K562 (cell line): ENCODE results near the gene SNX25. TPM values are rescaled to one million over a fixed set of nuclear protein-coding genes. Genes with fewer than 3 reads are reported as not detected.
A peak's percentile ranks its signal among the peaks of the same experiment; 100 is the strongest.

Experiments
- BRD9 ChIP-seq: fragments of 450-650 bp; IDR thresholded peaks from 2 replicates; pipeline ENCODE4 v1.6.1; 2018; ENCODE audit warnings: low read depth; ENCODE audit not compliant: partially characterized antibody
- CBX8 ChIP-seq: fragments of 200-600 bp; sonication (generic); IDR thresholded peaks from 2 replicates; pipeline ENCODE4 v1.6.1; 2012; ENCODE audit warnings: borderline replicate concordance, mixed run types, low read depth, mild to moderate bottlenecking, moderate library complexity, mixed read lengths, low read length, control low read depth, inconsistent platforms; ENCODE audit not compliant: poor library complexity, severe bottlenecking; ENCODE audit errors: extremely low read depth
- CCNT2 ChIP-seq: IDR thresholded peaks from 2 replicates; pipeline ENCODE4 v1.6.1; 2011; ENCODE audit warnings: borderline replicate concordance, low read depth, mild to moderate bottlenecking, moderate library complexity, mixed read lengths, low read length; ENCODE audit not compliant: insufficient read length; ENCODE audit errors: extremely low read depth
- EP300 ChIP-seq: IDR thresholded peaks from 2 replicates; pipeline ENCODE4 v1.6.1; 2012; ENCODE audit warnings: low read length, improper control_type of control experiment
- EZH2 ChIP-seq: IDR thresholded peaks from 2 replicates; pipeline ENCODE4 v1.6.1; 2012; ENCODE audit warnings: low read depth, mild to moderate bottlenecking, inconsistent platforms, low read length, borderline replicate concordance
- FOXA3 ChIP-seq, 2 experiments: fragments of 450-650 bp in 1 of 2; sonication (generic) in 1 of 2; formaldehyde crosslinking; IDR thresholded peaks in 1 of 2; conservative IDR thresholded peaks in 1 of 2; 2 replicates each; pipeline versions ENCODE4 v1.4.0 to v1.8.0; 2020 to 2022; ENCODE audit warnings: mild to moderate bottlenecking in 2 of 2, missing genetic modification reagents in 1 of 2
- FOXK1 ChIP-seq: sonication (generic); formaldehyde crosslinking; IDR thresholded peaks from 2 replicates; pipeline ENCODE4 v1.8.0; 2022; ENCODE audit warnings: missing genetic modification reagents, mild to moderate bottlenecking, borderline replicate concordance
- HNRNPUL1 ChIP-seq: fragments of 200-400 bp; formaldehyde crosslinking; IDR thresholded peaks from 2 replicates; pipeline ENCODE4 v1.6.1; 2017; ENCODE audit warnings: low read length
- IRF2 ChIP-seq: sonication (generic); formaldehyde crosslinking; IDR thresholded peaks from 2 replicates; pipeline ENCODE4 v1.8.1; 2022; ENCODE audit warnings: mild to moderate bottlenecking, missing genetic modification reagents
- MAFK ChIP-seq: IDR thresholded peaks from 2 replicates; pipeline ENCODE4 v1.6.1; 2011; ENCODE audit warnings: low read length, improper control_type of control experiment
- MEF2A ChIP-seq: IDR thresholded peaks from 2 replicates; pipeline ENCODE4 v1.6.1; 2011; ENCODE audit warnings: low read depth, mild to moderate bottlenecking, low read length, moderate library complexity; ENCODE audit not compliant: control insufficient read depth
- MTA1 ChIP-seq: fragments of 450-650 bp; IDR thresholded peaks from 2 replicates; pipeline ENCODE4 v1.6.1; 2017; ENCODE audit warnings: borderline replicate concordance
- NR2C1 ChIP-seq, 2 experiments: fragments of 450-650 bp; IDR thresholded peaks; 2 replicates each; pipeline ENCODE4 v1.6.1; 2017; ENCODE audit warnings: mild to moderate bottlenecking in 2 of 2, antibody characterized with exemption in 1 of 2, inconsistent platforms in 1 of 2, missing compliant biosample characterization in 1 of 2, missing genetic modification characterization in 1 of 2
- POLR2AphosphoS5 ChIP-seq: IDR thresholded peaks from 2 replicates; pipeline ENCODE4 v1.6.1; 2011; ENCODE audit warnings: mild to moderate bottlenecking, low read depth, low read length, moderate library complexity; ENCODE audit not compliant: control insufficient read depth, insufficient read depth
- POLR2G ChIP-seq: fragments of 200-400 bp; formaldehyde crosslinking; IDR thresholded peaks from 2 replicates; pipeline ENCODE4 v1.6.1; 2017; ENCODE audit warnings: low read depth, mild to moderate bottlenecking, antibody characterized with exemption, low read length, moderate library complexity
- PRMT5 ChIP-seq: sonication (generic); formaldehyde crosslinking; IDR thresholded peaks from 2 replicates; pipeline ENCODE4 v1.5.0; 2020; ENCODE audit warnings: missing genetic modification reagents
- RBBP5 ChIP-seq: fragments of 200-600 bp; sonication (generic); IDR thresholded peaks from 2 replicates; pipeline ENCODE4 v1.6.1; 2012; ENCODE audit warnings: borderline replicate concordance, mild to moderate bottlenecking, low read length, control low read depth, inconsistent platforms; ENCODE audit not compliant: insufficient read depth, poor library complexity, severe bottlenecking
- RFX1 ChIP-seq: fragments of 450-650 bp; IDR thresholded peaks from 2 replicates; pipeline ENCODE4 v1.6.1; 2016; ENCODE audit warnings: mild to moderate bottlenecking, moderate library complexity
- SMARCA4 ChIP-seq: fragments of 450-650 bp; IDR thresholded peaks from 2 replicates; pipeline ENCODE4 v1.6.1; 2016
- SPI1 ChIP-seq: IDR thresholded peaks from 2 replicates; pipeline ENCODE4 v1.6.1; 2011; ENCODE audit warnings: low read depth, low read length, control low read depth, borderline replicate concordance
- YBX1 ChIP-seq: fragments of 450-650 bp; IDR thresholded peaks from 2 replicates; pipeline ENCODE4 v1.7.1; 2016; ENCODE audit warnings: mild to moderate bottlenecking
- YY1 ChIP-seq, 3 experiments: IDR thresholded peaks; 2 replicates each; pipeline ENCODE4 v1.6.1; 2011; ENCODE audit warnings: low read length in 2 of 3, mild to moderate bottlenecking in 2 of 3, moderate library complexity in 2 of 3, borderline replicate concordance in 1 of 3, control low read depth in 1 of 3, low read depth in 1 of 3; ENCODE audit not compliant: insufficient read depth in 3 of 3, insufficient replicate concordance in 2 of 3, control insufficient read depth in 1 of 3, insufficient read length in 1 of 3; ENCODE audit errors: extremely low read depth in 1 of 3
- ZNF3 ChIP-seq: fragments of 250-450 bp; sonication (Bioruptor Pico); IDR thresholded peaks from 2 replicates; pipeline ENCODE4 v1.5.0; 2021; ENCODE audit warnings: mild to moderate bottlenecking, moderate library complexity
- polyA plus RNA-seq, 8 experiments: library from polyadenylated mRNA; depleted of rRNA in 4 of 8; stranded (reverse) in 5 of 8; unstranded in 3 of 8; fragments of >200 nt; fragmentation: Nextera tagmentation in 2 of 8; fragmentation: Illumina TruSeq in 1 of 8; extraction: Ambion mirVana in 2 of 8; extraction: Trizol in 1 of 8; gene quantifications; 2 replicates each; pipeline versions ENCODE4 v1.2.1 to v1.2.3, GENCODE V29; 2011 to 2014; ENCODE audit warnings: inconsistent platforms in 1 of 8, missing spikeins in 1 of 8
- total RNA-seq, 7 experiments: library from RNA; depleted of rRNA in 6 of 7; stranded (reverse); fragments of >200 nt in 6 of 7; fragmentation: Illumina TruSeq in 2 of 7; extraction: Trizol in 2 of 7; gene quantifications; 2 replicates each; pipeline versions ENCODE4 v1.2.1 to v1.2.3, GENCODE V29; 2011 to 2021; ENCODE audit warnings: low replicate concordance in 1 of 7
- TF ChIP-seq, protein P1 (sequence below): fragments of 250-450 bp; sonication (Bioruptor Pico); IDR thresholded peaks from 2 replicates; pipeline ENCODE4 v1.8.0; 2021; ENCODE audit warnings: moderate library complexity, mild to moderate bottlenecking, inconsistent platforms
- TF ChIP-seq, protein P2 (sequence below): fragments of 450-650 bp; formaldehyde crosslinking; IDR thresholded peaks from 2 replicates; pipeline ENCODE4 v1.4.0; 2020; ENCODE audit warnings: mild to moderate bottlenecking, mixed read lengths

Gene SNX25
- total and polyA plus RNA-seq, 9 of the 15 experiments (the other 6 are each of a cell fraction or from before 2014, with no cell fraction given): 2.5 to 23.4 (median 13.3) TPM

DNA sequence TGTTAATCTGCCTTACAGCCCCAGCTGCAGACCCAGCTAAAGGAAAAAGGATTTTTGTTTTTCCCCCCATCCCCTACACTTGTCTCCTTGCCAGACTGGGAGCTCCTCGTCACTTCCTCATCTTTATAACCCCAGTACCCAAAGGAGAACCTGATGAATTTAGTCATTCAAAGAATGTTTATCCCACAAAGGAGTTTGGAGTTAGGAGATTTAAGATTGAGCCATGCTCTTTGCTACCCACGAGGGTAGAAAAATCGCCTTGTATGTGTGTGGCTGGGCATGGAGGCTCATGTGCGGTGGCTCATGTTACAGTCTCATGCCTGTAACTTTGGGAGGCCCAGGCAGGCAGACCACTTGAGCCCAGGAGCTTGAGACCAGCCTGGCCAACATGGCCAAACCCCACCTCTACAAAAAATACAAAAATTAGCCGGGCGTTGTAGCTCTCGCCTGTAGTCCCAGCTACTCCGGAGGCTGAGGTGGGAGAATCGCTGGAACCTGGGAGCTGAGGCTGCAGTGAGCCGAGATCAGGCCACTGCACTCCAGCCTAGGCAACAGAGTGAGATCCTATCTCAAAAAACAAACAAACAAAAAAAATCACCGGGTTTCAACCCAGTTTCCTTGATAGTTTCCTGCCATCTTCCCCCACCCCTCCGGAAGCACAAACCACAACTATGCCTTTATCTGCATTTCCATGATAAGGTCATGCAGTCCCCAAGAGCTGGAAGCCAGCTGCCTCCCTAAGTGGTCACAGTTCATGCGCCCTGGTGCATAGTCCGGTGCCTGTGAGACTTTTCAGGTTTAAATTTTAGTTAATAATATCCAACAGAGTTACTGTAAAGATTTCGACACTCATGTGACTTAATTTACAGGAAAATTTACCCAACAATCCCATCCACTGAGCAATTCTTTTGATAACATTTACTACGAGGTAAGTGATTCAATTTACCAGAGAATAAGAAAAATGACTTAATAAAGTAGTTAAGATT lies 7.1 kb upstream of the SNX25 start (continued):
- TF ChIP-seq EZH2 (no peak), FOXK1 (CRISPR knock-in tag) (no peak), EP300 (peak; percentile 70), PRMT5 (CRISPR knock-in tag) (no peak), BRD9 (peak; percentile 44), CBX8 (no peak), YY1 (IDR thresholded peaks at IDR 0.05; ENCODE audit: borderline replicate concordance in 1 of 3, control insufficient read depth in 1 of 3, extremely low read depth in 1 of 3, insufficient read depth in 3 of 3, insufficient read length in 1 of 3, insufficient replicate concordance in 2 of 3, low read depth in 1 of 3, low read length in 2 of 3) (peak in 1 of 3 experiments; percentile 60), MEF2A (no peak), RBBP5 (no peak), SPI1 (peak; percentile 76), HNRNPUL1 (no peak), NR2C1 (IDR thresholded peaks at IDR 0.05) (peak; percentile 77; the same call in 1 of the 2 replicates), NR2C1 (tag; IDR thresholded peaks at IDR 0.05) (peak; percentile 82), FOXA3 (CRISPR knock-in tag; conservative IDR thresholded peaks at IDR 0.05 in 1 of 2, IDR thresholded peaks at IDR 0.05 in 1 of 2) (peak in 1 of 2 experiments; percentile 56; a peak in 2 of 4 replicates), CCNT2 (no peak), RFX1 (peak; percentile 59), YBX1 (no peak), ZNF3 (no peak), POLR2G (0 out of 2 replicates have a peak, but pooled peaks have one; percentile 33), SMARCA4 (peak; percentile 84), MTA1 (0 out of 2 replicates have a peak, but pooled peaks have one; percentile 16), IRF2 (no peak), MAFK (no peak), POLR2AphosphoS5 (peak; percentile 77)
- TF ChIP-seq, protein P1, sequence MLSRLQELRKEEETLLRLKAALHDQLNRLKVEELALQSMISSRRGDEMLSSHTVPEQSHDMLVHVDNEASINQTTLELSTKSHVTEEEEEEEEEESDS: no peak
- TF ChIP-seq, protein P2, sequence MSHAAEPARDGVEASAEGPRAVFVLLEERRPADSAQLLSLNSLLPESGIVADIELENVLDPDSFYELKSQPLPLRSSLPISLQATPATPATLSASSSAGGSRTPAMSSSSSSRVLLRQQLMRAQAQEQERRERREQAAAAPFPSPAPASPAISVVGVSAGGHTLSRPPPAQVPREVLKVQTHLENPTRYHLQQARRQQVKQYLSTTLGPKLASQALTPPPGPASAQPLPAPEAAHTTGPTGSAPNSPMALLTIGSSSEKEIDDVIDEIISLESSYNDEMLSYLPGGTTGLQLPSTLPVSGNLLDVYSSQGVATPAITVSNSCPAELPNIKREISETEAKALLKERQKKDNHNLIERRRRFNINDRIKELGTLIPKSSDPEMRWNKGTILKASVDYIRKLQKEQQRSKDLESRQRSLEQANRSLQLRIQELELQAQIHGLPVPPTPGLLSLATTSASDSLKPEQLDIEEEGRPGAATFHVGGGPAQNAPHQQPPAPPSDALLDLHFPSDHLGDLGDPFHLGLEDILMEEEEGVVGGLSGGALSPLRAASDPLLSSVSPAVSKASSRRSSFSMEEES (CRISPR knock-in tag): no peak
